HCT116 (cell line): ENCODE data around the gene ADGRG6. TPM values are rescaled to one million over a fixed set of nuclear protein-coding genes. Genes with fewer than 3 reads are reported as not detected.

Source experiments
- ATAC-seq: fragments of 200-7000 bp; cut with Tn5 transposase; 2 replicates; pipeline ENCODE4 v1.9.1; 2020; ENCODE audit warnings: mild to moderate bottlenecking, moderate library complexity
- BruUV-seq: library from RNA; stranded (reverse); fragments of 400-500 nt; replicated peaks from 2 replicates; lab custom pipeline; 2021; lab: Mats Ljungman, UMichigan
- CTCF ChIA-PET: fragments of 300-600 bp; sonication (Branson Sonifier 250); formaldehyde crosslinking; loops from one replicate; lab custom pipeline; 2021; ENCODE audit warnings: antibody characterized with exemption; lab: Charles Lee
- POLR2A ChIA-PET: fragments of 300-600, 350-600 bp; sonication (Branson Sonifier 250); formaldehyde crosslinking; loops from one replicate; lab custom pipeline; 2021; ENCODE audit warnings: antibody characterized with exemption; lab: Charles Lee
- RAD21 ChIA-PET, 2 experiments: fragments of 300-600 bp; sonication (Branson Sonifier 250); formaldehyde crosslinking; loops; one replicate each; lab custom pipeline; 2023; ENCODE audit warnings: low total read pairs in 2 of 2; ENCODE audit not compliant: uncharacterized antibody in 2 of 2, unreplicated experiment in 2 of 2, low non-redundant PET in 1 of 2; lab: Charles Lee
- DNase-seq: peaks from one replicate; pipeline ENCODE4 v3.0.0-alpha.2; 2010; ENCODE audit warnings: low read depth, low spot score
- H2AFZ ChIP-seq: fragments of 200-600 bp; shearing (Covaris generic), sonication (generic); 2 replicates; pipeline ENCODE4 v1.6.1; 2017; ENCODE audit warnings: low read depth, mixed run types, mixed read lengths, antibody characterized with exemption, low read length; ENCODE audit not compliant: poor library complexity, severe bottlenecking
- H3K27ac ChIP-seq: 2 replicates; pipeline ENCODE4 v1.5.1; 2012; ENCODE audit warnings: low read depth, low read length
- H3K27me3 ChIP-seq: fragments of 200-600 bp; sonication (generic); 2 replicates; pipeline ENCODE4 v1.6.1; 2016; ENCODE audit warnings: mixed run types, low read length, mixed read lengths; ENCODE audit not compliant: insufficient read depth
- H3K36me3 ChIP-seq, 2 experiments: fragments of 200-500 bp in 1 of 2; fragments of 200-600 bp in 1 of 2; sonication (Bioruptor generic) in 1 of 2; sonication (generic) in 1 of 2; 2 replicates each; pipeline versions ENCODE4 v1.5.1 to v1.6.1; 2014 to 2016; ENCODE audit warnings: low read length in 2 of 2, inconsistent platforms in 1 of 2, mixed read lengths in 1 of 2, mixed run types in 1 of 2; ENCODE audit not compliant: insufficient read depth in 2 of 2, control insufficient read depth in 1 of 2
- H3K4me1 ChIP-seq, 2 experiments: fragments of 200-600 bp in 1 of 2; sonication (generic) in 1 of 2; 2 replicates each; pipeline versions ENCODE4 v1.5.1 to v1.6.1; 2012 to 2017; ENCODE audit warnings: low read length in 2 of 2, inconsistent platforms in 1 of 2, mild to moderate bottlenecking in 1 of 2, mixed read lengths in 1 of 2, mixed run types in 1 of 2, moderate library complexity in 1 of 2; ENCODE audit not compliant: insufficient read depth in 2 of 2, control insufficient read depth in 1 of 2
- H3K4me2 ChIP-seq: fragments of 200-600 bp; sonication (generic); 2 replicates; pipeline ENCODE4 v1.6.1; 2017; ENCODE audit warnings: mixed run types, low read length, mixed read lengths
- H3K4me3 ChIP-seq, 2 experiments: fragments of 200-600 bp in 1 of 2; sonication (generic) in 1 of 2; replicated peaks in 1 of 2; 2 replicates each; pipeline ENCODE4 v1.5.1; 2011 to 2016; ENCODE audit warnings: low read length in 2 of 2, control low read depth in 1 of 2, low read depth in 1 of 2, mild to moderate bottlenecking in 1 of 2, mixed read lengths in 1 of 2, mixed run types in 1 of 2
- H3K79me2 ChIP-seq: fragments of 200-600 bp; sonication (generic); 2 replicates; pipeline ENCODE4 v1.6.1; 2017; ENCODE audit warnings: mild to moderate bottlenecking, mixed run types, low read length, moderate library complexity, mixed read lengths; ENCODE audit not compliant: insufficient read depth
- H3K9ac ChIP-seq: fragments of 200-600 bp; sonication (generic); 2 replicates; pipeline ENCODE4 v1.6.1; 2016; ENCODE audit warnings: low read length, mixed read lengths
- H3K9me2 ChIP-seq: fragments of 200-600 bp; sonication (generic), shearing (Covaris generic); 2 replicates; pipeline ENCODE4 v1.6.1; 2017; ENCODE audit warnings: mixed run types, mild to moderate bottlenecking, moderate library complexity; ENCODE audit not compliant: insufficient read depth
- H3K9me3 ChIP-seq, 2 experiments: fragments of 200-500 bp in 1 of 2; fragments of 200-600 bp in 1 of 2; sonication (Bioruptor generic) in 1 of 2; sonication (generic) in 1 of 2; 2 replicates each; pipeline ENCODE4 v1.6.1; 2014 to 2017; ENCODE audit warnings: low read length in 2 of 2, mixed read lengths in 2 of 2, inconsistent platforms in 1 of 2, low read depth in 1 of 2, mild to moderate bottlenecking in 1 of 2, mixed run types in 1 of 2, moderate library complexity in 1 of 2; ENCODE audit not compliant: control insufficient read depth in 1 of 2, insufficient read depth in 1 of 2
- H4K20me1 ChIP-seq: fragments of 200-600 bp; sonication (generic), shearing (Covaris generic); 2 replicates; pipeline ENCODE4 v1.6.1; 2017; ENCODE audit warnings: mixed run types, mild to moderate bottlenecking, moderate library complexity; ENCODE audit not compliant: insufficient read depth
- CEBPB ChIP-seq: IDR thresholded peaks from 2 replicates; pipeline ENCODE4 v1.6.1; 2012; ENCODE audit warnings: low read depth
- CTCF ChIP-seq, 3 experiments: fragments of 200-600 bp in 1 of 3; sonication (generic) in 1 of 3; IDR thresholded peaks in 2 of 3; conservative IDR thresholded peaks in 1 of 3; 2 replicates each; pipeline ENCODE4 v1.5.1; 2012 to 2017; ENCODE audit warnings: low read depth in 2 of 3, low read length in 2 of 3, antibody characterized with exemption in 1 of 3, borderline replicate concordance in 1 of 3, control low read depth in 1 of 3, mild to moderate bottlenecking in 1 of 3, mixed read lengths in 1 of 3, mixed run types in 1 of 3, moderate library complexity in 1 of 3; ENCODE audit not compliant: insufficient read depth in 1 of 3
- ELF1 ChIP-seq: IDR thresholded peaks from 2 replicates; pipeline ENCODE4 v1.6.1; 2012; ENCODE audit warnings: low read depth, borderline replicate concordance
- FOSL1 ChIP-seq: IDR thresholded peaks from 2 replicates; pipeline ENCODE4 v1.6.1; 2012; ENCODE audit warnings: low read depth
- JUND ChIP-seq: IDR thresholded peaks from 2 replicates; pipeline ENCODE4 v1.6.1; 2012
- POLR2A ChIP-seq: IDR thresholded peaks from 2 replicates; pipeline ENCODE4 v1.7.0; 2011; ENCODE audit warnings: borderline replicate concordance; ENCODE audit not compliant: insufficient read depth, insufficient read length; ENCODE audit errors: extremely low read depth
- ZBTB33 ChIP-seq: IDR thresholded peaks from 2 replicates; pipeline ENCODE4 v1.6.1; 2011; ENCODE audit warnings: mild to moderate bottlenecking, low read length, moderate library complexity; ENCODE audit not compliant: insufficient replicate concordance; ENCODE audit errors: extremely low read depth
- ZNF274 ChIP-seq: fragments of 200-500 bp; sonication (Bioruptor generic); IDR thresholded peaks from 2 replicates; pipeline ENCODE4 v1.6.1; 2014; ENCODE audit warnings: mild to moderate bottlenecking, low read depth, low read length, inconsistent platforms
- intact Hi-C: fragments of 100-400 bp; cut with micrococcal nuclease; formaldehyde crosslinking; loops from 2 replicates; pipeline ENCODE4 v1.10.0; 2022
- total RNA-seq: library from RNA; stranded (reverse); gene quantifications from one replicate; pipeline ENCODE4 v1.2.1, GENCODE V29; 2021; ENCODE audit not compliant: unreplicated experiment

Gene ADGRG6
- total RNA-seq, 1 experiment from 2014 or later, result 67.9 TPM

- Histone ChIP-seq H3K9me2 (no peaks in the 10 kb centered on the region), H4K20me1 (peaks cover 4% of the 10 kb centered on the region; the same call in 1 of the 2 replicates), H3K27ac (no peak overlapping the region), H3K36me3 (0 out of 4 replicates have a peak, but pooled peaks cover 0 to 3% of the 10 kb centered on the region in 2 experiments), H3K9ac (no peak overlapping the region), H3K4me3 (no peak overlapping the region), H3K4me2 (no peak overlapping the region), H3K4me1 (peaks cover 2 to 8% of the 10 kb centered on the region in 2 experiments), H3K27me3 (no peaks in the 10 kb centered on the region), H3K9me3 (no peaks in the 10 kb centered on the region), H3K79me2 (no peaks in the 10 kb centered on the region; the same call in none of the 2 replicates), H2AFZ (no peak overlapping the region)
- BruUV-seq, result no TSS peak
- intact Hi-C loops, result no loop called here
- DNase-seq (no peak), ATAC-seq (no peak)
- TF ChIP-seq JUND, result no peak
- no peak for TF ChIP-seq CTCF (IDR thresholded peaks at IDR 0.05 in 2 of 3, conservative IDR thresholded peaks at IDR 0.05 in 1 of 3; ENCODE audit: borderline replicate concordance in 1 of 3, insufficient read depth in 1 of 3, low read depth in 2 of 3, low read length in 2 of 3)
- no peak for TF ChIP-seq POLR2A
- TF ChIP-seq CEBPB, result no peak
- no peak for TF ChIP-seq ELF1
- TF ChIP-seq ZBTB33, result no peak
- TF ChIP-seq ZNF274, result no peak
- TF ChIP-seq FOSL1, result no peak
- RAD21 ChIA-PET, result interaction anchor here in 1 of 2 experiments (0.8 kb wide), 1 partner anchor 230 kb away, joined by 3 read pairs; no protein-coding TSS in a partner anchor
- CTCF ChIA-PET, result interaction anchor here (0.9 to 1.6 kb wide), 6 partner anchors 8 to 230 kb away, joined by 3 to 7 read pairs (median 4); no protein-coding TSS in a partner anchor
- POLR2A ChIA-PET, result no interaction called here
Observed at GRCh38 chr6:142386657-142387056, 84.8 kb downstream of the ADGRG6 start.
